ENCODE results near the gene RNF39.

Gene RNF39

GRCh38 chr6:30073489-30074235 lies 1.9 kb downstream of the RNF39 start:
- no CpG with 5 or more reads among the region's 7 CpGs for WGBS (ENCODE audit: extremely low coverage, insufficient coverage, low lambda C conversion rate)
- Histone ChIP-seq H2AK5ac (ENCODE audit: low read length) (no peak overlapping the region), H2BK15ac (replicated peaks; ENCODE audit: low read depth) (no peak overlapping the region), H4K8ac (ENCODE audit: low read depth, low read length) (no peak overlapping the region), H3K4me2 (ENCODE audit: low read length) (no peak overlapping the region), H4K5ac (ENCODE audit: low read length) (no peak overlapping the region), H2BK120ac (ENCODE audit: low read depth, low read length) (no peak overlapping the region), H3K9ac (ENCODE audit: low read length) (no peak overlapping the region), H3K18ac (ENCODE audit: low read length) (no peak overlapping the region), H3K4me1 (ENCODE audit: control insufficient read depth, low read depth, low read length) (no peaks in the 10 kb centered on the region), H3K36me3 (ENCODE audit: control insufficient read depth, insufficient read depth, low read length) (no peaks in the 10 kb centered on the region), H3K79me2 (ENCODE audit: control insufficient read depth, insufficient read depth, low read length) (no peaks in the 10 kb centered on the region), H3K56ac (ENCODE audit: low read length) (no peak overlapping the region), H3K27me3 (ENCODE audit: insufficient read depth, low read length, poor library complexity) (peaks cover 59% of the 10 kb centered on the region), H3K4me3 (ENCODE audit: low read length) (no peak overlapping the region), H3K23ac (ENCODE audit: low read length) (no peak overlapping the region), H3K4ac (ENCODE audit: low read depth, low read length) (no peak overlapping the region), H3K27ac (ENCODE audit: low read depth, low read length) (no peak overlapping the region), H2BK5ac (ENCODE audit: low read length) (no peak overlapping the region), H3K79me1 (ENCODE audit: low read length) (no peaks in the 10 kb centered on the region)
- no peak for DNase-seq

GRCh38 chr6:30071858-30072257 lies 3.7 kb downstream of the RNF39 start:
- Histone ChIP-seq H2BK120ac (ENCODE audit: low read depth, low read length) (no peak overlapping the region), H2BK15ac (replicated peaks; ENCODE audit: low read depth) (no peak overlapping the region), H3K4me1 (ENCODE audit: control insufficient read depth, low read depth, low read length) (no peaks in the 10 kb centered on the region), H3K36me3 (ENCODE audit: control insufficient read depth, insufficient read depth, low read length) (no peaks in the 10 kb centered on the region), H3K4ac (ENCODE audit: low read depth, low read length) (no peak overlapping the region), H3K23ac (ENCODE audit: low read length) (no peak overlapping the region), H4K5ac (ENCODE audit: low read length) (no peak overlapping the region), H3K79me2 (ENCODE audit: control insufficient read depth, insufficient read depth, low read length) (no peaks in the 10 kb centered on the region), H2BK5ac (ENCODE audit: low read length) (no peak overlapping the region), H3K27me3 (ENCODE audit: insufficient read depth, low read length, poor library complexity) (peaks cover 53% of the 10 kb centered on the region), H3K4me2 (ENCODE audit: low read length) (no peak overlapping the region), H3K27ac (ENCODE audit: low read depth, low read length) (no peak overlapping the region), H3K9ac (ENCODE audit: low read length) (no peak overlapping the region), H3K56ac (ENCODE audit: low read length) (no peak overlapping the region), H2AK5ac (ENCODE audit: low read length) (no peak overlapping the region), H3K4me3 (ENCODE audit: low read length) (no peak overlapping the region), H4K8ac (ENCODE audit: low read depth, low read length) (no peak overlapping the region), H3K18ac (ENCODE audit: low read length) (no peak overlapping the region), H3K79me1 (ENCODE audit: low read length) (no peaks in the 10 kb centered on the region)
- no CpG with 5 or more reads among the region's 3 CpGs for WGBS (ENCODE audit: extremely low coverage, insufficient coverage, low lambda C conversion rate)
- no peak for DNase-seq

- H3K23ac ChIP-seq (ENCODE audit: low read length) = no peak overlapping the region
- peak overlapping the region; percentile 34 for H3K56ac ChIP-seq (ENCODE audit: low read length)
- no peaks in the 10 kb centered on the region for H3K36me3 ChIP-seq (ENCODE audit: control insufficient read depth, insufficient read depth, low read length)
- H3K4me3 ChIP-seq (ENCODE audit: low read length) = no peak overlapping the region
- H3K79me1 ChIP-seq (ENCODE audit: low read length) = no peaks in the 10 kb centered on the region
- H3K27me3 ChIP-seq (ENCODE audit: insufficient read depth, low read length, poor library complexity) = peaks cover 53% of the 10 kb centered on the region
- no peak overlapping the region for H3K27ac ChIP-seq (ENCODE audit: low read depth, low read length)
- H3K4me2 ChIP-seq (ENCODE audit: low read length) = peak overlapping the region; percentile 5
- no peak overlapping the region for H2BK5ac ChIP-seq (ENCODE audit: low read length)
- H3K4me1 ChIP-seq (ENCODE audit: control insufficient read depth, low read depth, low read length) = no peaks in the 10 kb centered on the region
- H2BK15ac ChIP-seq (replicated peaks; ENCODE audit: low read depth) = no peak overlapping the region
- H3K18ac ChIP-seq (ENCODE audit: low read length) = no peak overlapping the region
- no peak overlapping the region for H4K8ac ChIP-seq (ENCODE audit: low read depth, low read length)
- no peak overlapping the region for H3K9ac ChIP-seq (ENCODE audit: low read length)
- DNase-seq = no peak
- H3K4ac ChIP-seq (ENCODE audit: low read depth, low read length) = no peak overlapping the region
- no peaks in the 10 kb centered on the region for H3K79me2 ChIP-seq (ENCODE audit: control insufficient read depth, insufficient read depth, low read length)
- no peak overlapping the region for H2AK5ac ChIP-seq (ENCODE audit: low read length)
- no peak overlapping the region for H2BK120ac ChIP-seq (ENCODE audit: low read depth, low read length)
- H4K5ac ChIP-seq (ENCODE audit: low read length) = no peak overlapping the region
- WGBS (ENCODE audit: extremely low coverage, insufficient coverage, low lambda C conversion rate) = no CpG with 5 or more reads among the region's 68 CpGs
Observed at GRCh38 chr6:30071081-30071818, 4.3 kb downstream of the RNF39 start.

- Histone ChIP-seq H3K4me3 (ENCODE audit: low read length) (peak overlapping the region; percentile 73), H3K4me1 (ENCODE audit: control insufficient read depth, low read depth, low read length) (no peaks in the 10 kb centered on the region), H2AK5ac (ENCODE audit: low read length) (no peak overlapping the region), H4K5ac (ENCODE audit: low read length) (no peak overlapping the region), H3K27me3 (ENCODE audit: insufficient read depth, low read length, poor library complexity) (peaks cover 23% of the 10 kb centered on the region), H3K27ac (ENCODE audit: low read depth, low read length) (peak overlapping the region; percentile 34), H3K4ac (ENCODE audit: low read depth, low read length) (no peak overlapping the region), H3K56ac (ENCODE audit: low read length) (peak overlapping the region; percentile 86), H2BK120ac (ENCODE audit: low read depth, low read length) (no peak overlapping the region), H4K8ac (ENCODE audit: low read depth, low read length) (no peak overlapping the region), H3K79me2 (ENCODE audit: control insufficient read depth, insufficient read depth, low read length) (no peaks in the 10 kb centered on the region), H3K79me1 (ENCODE audit: low read length) (no peaks in the 10 kb centered on the region), H2BK15ac (replicated peaks; ENCODE audit: low read depth) (no peak overlapping the region), H3K36me3 (ENCODE audit: control insufficient read depth, insufficient read depth, low read length) (no peaks in the 10 kb centered on the region), H3K18ac (ENCODE audit: low read length) (no peak overlapping the region), H3K23ac (ENCODE audit: low read length) (no peak overlapping the region), H2BK5ac (ENCODE audit: low read length) (no peak overlapping the region), H3K9ac (ENCODE audit: low read length) (peak overlapping the region; percentile 74), H3K4me2 (ENCODE audit: low read length) (peak overlapping the region; percentile 73)
- DNase-seq = no peak
- whole genome bisulfite sequencing (ENCODE audit: extremely low coverage, insufficient coverage, low lambda C conversion rate) = 100% methylated on average over 2 of the region's 8 CpGs
Observed at GRCh38 chr6:30067460-30068139, 8.0 kb downstream of the RNF39 start.

GRCh38 chr6:30066577-30067459 lies 8.8 kb downstream of the RNF39 start, which contains the start of gene PPP1R11:
TSS of gene PPP1R11 (plus strand) at chr6:30067198. CDS start at chr6:30067411, 213 bp downstream.
- H3K4me1 ChIP-seq (ENCODE audit: control insufficient read depth, low read depth, low read length) = peaks cover 2% of the 10 kb centered on the region
- no peak within 1 kb of the TSS for H3K23ac ChIP-seq (ENCODE audit: low read length)
- peak within 1 kb of the TSS; percentile 62 for H2AK5ac ChIP-seq (ENCODE audit: low read length)
- peak within 1 kb of the TSS; percentile 93 for H4K5ac ChIP-seq (ENCODE audit: low read length)
- peak within 1 kb of the TSS; percentile 100 for H3K4me2 ChIP-seq (ENCODE audit: low read length)
- peak within 1 kb of the TSS; percentile 99 for H3K56ac ChIP-seq (ENCODE audit: low read length)
- H3K4ac ChIP-seq (ENCODE audit: low read depth, low read length) = no peak within 1 kb of the TSS
- peak; percentile 100 for DNase-seq
- H3K36me3 ChIP-seq (ENCODE audit: control insufficient read depth, insufficient read depth, low read length) = no peaks in the 10 kb centered on the region
- H3K9ac ChIP-seq (ENCODE audit: low read length) = peak within 1 kb of the TSS; percentile 95
- peak within 1 kb of the TSS; percentile 84 for H3K4me3 ChIP-seq (ENCODE audit: low read length)
- no peak within 1 kb of the TSS for H3K18ac ChIP-seq (ENCODE audit: low read length)
- H2BK120ac ChIP-seq (ENCODE audit: low read depth, low read length) = no peak within 1 kb of the TSS
- H3K79me2 ChIP-seq (ENCODE audit: control insufficient read depth, insufficient read depth, low read length) = peaks cover under 1% of the 10 kb centered on the region
- no peak within 1 kb of the TSS for H2BK15ac ChIP-seq (replicated peaks; ENCODE audit: low read depth)
- H3K27ac ChIP-seq (ENCODE audit: low read depth, low read length) = peak within 1 kb of the TSS; percentile 87
- no peak within 1 kb of the TSS for H4K8ac ChIP-seq (ENCODE audit: low read depth, low read length)
- H2BK5ac ChIP-seq (ENCODE audit: low read length) = peak within 1 kb of the TSS; percentile 92
- peaks cover under 1% of the 10 kb centered on the region for H3K79me1 ChIP-seq (ENCODE audit: low read length)
- no CpG with 5 or more reads among the region's 46 CpGs for WGBS (ENCODE audit: extremely low coverage, insufficient coverage, low lambda C conversion rate)
- H3K27me3 ChIP-seq (ENCODE audit: insufficient read depth, low read length, poor library complexity) = peaks cover 15% of the 10 kb centered on the region

All from mesendoderm (in vitro differentiated cells).